ENCODE results near the gene B3GALNT2.

Gene B3GALNT2

GRCh38 chr1:235415008-235415904 lies 89.0 kb downstream of the B3GALNT2 start:
- TF ChIP-seq POLR2AphosphoS5 (IDR thresholded peaks at IDR 0.05; ENCODE audit: low read depth, low read length) (no peak), FOXP2 (optimal IDR thresholded peaks at IDR 0.05; ENCODE audit: borderline replicate concordance, extremely low read depth, extremely low read length, insufficient read depth) (no peak), SIN3A (IDR thresholded peaks at IDR 0.05; ENCODE audit: borderline replicate concordance, insufficient read depth, low read length) (no peak), REST (IDR thresholded peaks at IDR 0.05; ENCODE audit: insufficient read depth in 1 of 2, low read depth in 2 of 2, low read length in 2 of 2) (no peak), TAF1 (IDR thresholded peaks at IDR 0.05; ENCODE audit: borderline replicate concordance, insufficient read depth, low read length) (no peak)

- no peak for TF ChIP-seq REST (IDR thresholded peaks at IDR 0.05; ENCODE audit: insufficient read depth in 1 of 2, low read depth in 2 of 2, low read length in 2 of 2)
Observed at GRCh38 chr1:235411489-235412486, 92.5 kb downstream of the B3GALNT2 start.

GRCh38 chr1:235410467-235410866 lies 93.8 kb downstream of the B3GALNT2 start:
- TF ChIP-seq POLR2AphosphoS5 (IDR thresholded peaks at IDR 0.05; ENCODE audit: low read depth, low read length) (no peak), FOXP2 (optimal IDR thresholded peaks at IDR 0.05; ENCODE audit: borderline replicate concordance, extremely low read depth, extremely low read length, insufficient read depth) (no peak), SIN3A (IDR thresholded peaks at IDR 0.05; ENCODE audit: borderline replicate concordance, insufficient read depth, low read length) (no peak), TAF1 (IDR thresholded peaks at IDR 0.05; ENCODE audit: borderline replicate concordance, insufficient read depth, low read length) (no peak), REST (IDR thresholded peaks at IDR 0.05; ENCODE audit: insufficient read depth in 1 of 2, low read depth in 2 of 2, low read length in 2 of 2) (no peak)

- TF ChIP-seq SIN3A (IDR thresholded peaks at IDR 0.05; ENCODE audit: borderline replicate concordance, insufficient read depth, low read length) = no peak
- TF ChIP-seq FOXP2 (optimal IDR thresholded peaks at IDR 0.05; ENCODE audit: borderline replicate concordance, extremely low read depth, extremely low read length, insufficient read depth) = no peak
- no peak for TF ChIP-seq POLR2AphosphoS5 (IDR thresholded peaks at IDR 0.05; ENCODE audit: low read depth, low read length)
- TF ChIP-seq TAF1 (IDR thresholded peaks at IDR 0.05; ENCODE audit: borderline replicate concordance, insufficient read depth, low read length) = no peak
- TF ChIP-seq REST (IDR thresholded peaks at IDR 0.05; ENCODE audit: insufficient read depth in 1 of 2, low read depth in 2 of 2, low read length in 2 of 2) = no peak
Observed at GRCh38 chr1:235409042-235409820, 95.0 kb downstream of the B3GALNT2 start.

All from PFSK-1 (cell line).